ENCODE results near the gene CST8.
A peak's percentile ranks its signal among the peaks of the same experiment; 100 is the strongest.

CST8 gene

DNA sequence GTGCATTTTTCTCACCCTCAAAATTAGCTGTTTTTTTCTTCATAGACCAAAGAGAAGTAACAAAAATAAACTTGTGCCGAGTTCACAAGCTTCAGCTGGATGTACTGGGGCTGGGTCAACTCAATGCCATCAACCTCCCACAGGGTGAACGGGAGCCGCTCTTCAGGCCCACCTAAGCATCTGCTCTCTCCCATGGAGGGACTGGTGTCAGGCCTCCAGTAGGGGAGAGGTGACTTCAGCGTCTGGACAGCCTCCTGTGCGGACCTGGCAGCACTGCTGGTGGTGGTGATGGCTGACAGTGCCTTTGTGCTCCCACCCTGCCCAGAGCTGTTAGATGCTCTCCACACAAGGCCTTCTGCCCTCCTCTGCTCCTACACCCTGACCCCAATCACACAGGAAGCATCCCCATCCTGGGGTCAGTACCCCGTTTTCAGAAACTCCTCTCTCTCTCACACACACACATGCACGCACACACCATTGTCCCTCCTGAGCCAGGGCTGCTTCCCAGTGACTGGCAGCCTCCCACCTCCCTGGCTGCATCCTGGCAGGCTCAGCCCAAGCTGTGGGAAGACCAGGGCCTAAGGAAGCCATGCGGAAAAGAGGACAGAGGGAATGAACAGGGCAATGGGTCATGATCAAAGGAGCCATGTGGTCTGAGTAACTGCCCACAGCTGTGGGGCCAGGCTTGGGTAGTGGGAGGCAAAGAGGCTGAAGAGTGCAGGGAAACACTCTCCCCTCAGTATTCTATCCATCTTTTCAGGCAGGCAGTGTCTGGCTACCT, 17.7 kb downstream of the CST8 start:
- H3K36me3 Mint-ChIP-seq (ENCODE audit: low read depth) = no peaks in the 10 kb centered on the region
- peak overlapping the region; percentile 56 for H3K4me3 Mint-ChIP-seq
- no peaks in the 10 kb centered on the region for H3K27me3 Mint-ChIP-seq (ENCODE audit: low read depth, poor library complexity)
- H3K27ac Mint-ChIP-seq = peak overlapping the region; percentile 99
- H3K4me1 Mint-ChIP-seq = peaks cover 64% of the 10 kb centered on the region
- no peaks in the 10 kb centered on the region for H3K9me3 Mint-ChIP-seq
- TF ChIP-seq, protein P1, sequence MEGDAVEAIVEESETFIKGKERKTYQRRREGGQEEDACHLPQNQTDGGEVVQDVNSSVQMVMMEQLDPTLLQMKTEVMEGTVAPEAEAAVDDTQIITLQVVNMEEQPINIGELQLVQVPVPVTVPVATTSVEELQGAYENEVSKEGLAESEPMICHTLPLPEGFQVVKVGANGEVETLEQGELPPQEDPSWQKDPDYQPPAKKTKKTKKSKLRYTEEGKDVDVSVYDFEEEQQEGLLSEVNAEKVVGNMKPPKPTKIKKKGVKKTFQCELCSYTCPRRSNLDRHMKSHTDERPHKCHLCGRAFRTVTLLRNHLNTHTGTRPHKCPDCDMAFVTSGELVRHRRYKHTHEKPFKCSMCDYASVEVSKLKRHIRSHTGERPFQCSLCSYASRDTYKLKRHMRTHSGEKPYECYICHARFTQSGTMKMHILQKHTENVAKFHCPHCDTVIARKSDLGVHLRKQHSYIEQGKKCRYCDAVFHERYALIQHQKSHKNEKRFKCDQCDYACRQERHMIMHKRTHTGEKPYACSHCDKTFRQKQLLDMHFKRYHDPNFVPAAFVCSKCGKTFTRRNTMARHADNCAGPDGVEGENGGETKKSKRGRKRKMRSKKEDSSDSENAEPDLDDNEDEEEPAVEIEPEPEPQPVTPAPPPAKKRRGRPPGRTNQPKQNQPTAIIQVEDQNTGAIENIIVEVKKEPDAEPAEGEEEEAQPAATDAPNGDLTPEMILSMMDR (IDR thresholded peaks at IDR 0.05) = no peak
- peak; percentile 44 for DNase-seq

DNA sequence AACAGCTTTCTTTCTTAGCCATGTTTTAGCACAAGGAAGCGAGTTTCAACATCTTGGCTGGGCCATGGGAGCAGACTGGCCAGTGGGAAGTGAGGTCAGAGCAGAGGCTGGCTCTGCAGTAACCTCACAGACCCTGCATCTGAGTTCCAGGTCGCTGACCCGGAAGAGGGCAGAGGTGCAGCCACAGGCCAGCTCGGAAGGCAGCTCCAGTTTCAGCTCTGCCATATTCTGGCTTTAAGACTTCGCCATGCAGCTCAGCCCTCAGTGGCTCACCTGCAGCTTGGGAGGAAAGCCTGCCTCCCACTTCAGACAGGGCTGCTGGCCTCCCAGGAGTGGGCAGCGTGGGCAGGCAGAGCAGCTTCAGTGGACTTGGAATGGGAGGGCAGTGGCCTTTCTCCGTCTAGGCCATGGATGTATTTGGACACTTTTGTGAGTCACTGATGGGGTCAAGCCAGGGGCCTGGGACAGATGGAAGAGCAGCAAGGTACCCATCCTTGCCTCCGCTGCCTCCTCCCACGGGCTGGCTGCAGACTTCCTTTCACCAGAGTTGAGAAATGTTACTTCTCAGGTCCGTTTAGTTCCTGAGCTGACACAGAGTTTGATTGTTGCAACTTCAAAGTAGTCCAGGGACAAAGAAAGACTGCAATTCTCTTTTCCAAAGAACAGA, 18.5 kb downstream of the CST8 start:
- H3K27ac Mint-ChIP-seq = peak overlapping the region; percentile 99

DNA sequence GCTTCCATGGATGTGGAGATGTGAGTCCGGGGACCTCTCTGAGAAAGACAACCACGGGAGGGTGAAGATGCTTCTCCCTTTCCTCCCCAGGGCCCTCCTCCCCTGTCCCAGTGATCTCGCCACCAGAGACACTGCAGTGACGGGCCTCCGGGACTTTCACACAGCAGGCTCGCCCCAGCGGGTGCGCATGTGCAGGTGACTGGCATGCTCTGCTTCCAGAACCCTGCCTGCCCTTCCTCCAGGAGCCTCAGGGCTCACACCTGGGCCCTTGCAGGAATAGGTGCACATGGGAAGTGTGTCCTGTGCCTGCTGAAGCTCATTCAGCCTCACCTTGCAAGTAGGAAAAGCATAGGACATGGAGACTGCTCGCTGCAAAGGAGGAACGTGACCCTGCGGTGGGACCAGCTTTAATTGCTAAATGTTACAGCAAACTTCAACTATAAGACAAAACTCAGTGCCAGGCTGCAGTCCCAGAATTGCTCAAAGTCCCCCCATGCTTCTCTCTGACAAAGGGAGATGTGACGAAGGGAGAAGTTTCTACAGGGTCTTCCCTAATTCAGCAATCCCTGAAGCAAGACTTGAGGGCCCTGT, 19.2 kb downstream of the CST8 start:
- Mint-ChIP-seq H3K36me3 (ENCODE audit: low read depth) (no peaks in the 10 kb centered on the region), H3K4me3 (no peak overlapping the region), H3K27ac (peak overlapping the region; percentile 99), H3K27me3 (ENCODE audit: low read depth, poor library complexity) (no peaks in the 10 kb centered on the region), H3K9me3 (no peaks in the 10 kb centered on the region), H3K4me1 (peaks cover 76% of the 10 kb centered on the region)
- DNase-seq = no peak
- TF ChIP-seq, protein P1 (IDR thresholded peaks at IDR 0.05) = no peak

More for the DNA sequence above, 18.5 kb downstream of the CST8 start:
- DNase-seq = peak; percentile 57
- Mint-ChIP-seq H3K27me3 (ENCODE audit: low read depth, poor library complexity) (no peaks in the 10 kb centered on the region), H3K4me3 (peak overlapping the region; percentile 56), H3K4me1 (peaks cover 72% of the 10 kb centered on the region), H3K36me3 (ENCODE audit: low read depth) (no peaks in the 10 kb centered on the region), H3K9me3 (no peaks in the 10 kb centered on the region)
- TF ChIP-seq, protein P1 (IDR thresholded peaks at IDR 0.05) = no peak

DNA sequence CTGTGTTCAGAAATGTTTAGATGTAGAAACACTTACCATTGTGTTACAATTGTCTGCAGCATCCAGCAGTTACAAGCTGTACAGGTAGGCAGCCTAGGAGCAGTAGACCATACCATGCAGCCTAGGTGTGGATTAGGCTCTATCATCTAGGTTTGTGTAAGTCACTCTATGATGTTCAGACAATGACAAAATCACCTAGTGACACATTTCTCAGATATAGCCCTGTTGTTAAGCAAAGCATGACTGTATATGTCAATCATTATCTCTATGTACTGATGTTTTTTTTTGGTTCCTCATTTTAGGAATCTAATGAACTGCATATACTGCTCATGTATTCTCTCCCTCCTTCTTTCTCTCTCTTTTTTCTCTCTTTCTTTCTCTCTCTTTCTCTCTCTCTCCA, 22.2 kb downstream of the CST8 start:
- no peaks in the 10 kb centered on the region for H3K9me3 Mint-ChIP-seq
- peak overlapping the region; percentile 98 for H3K27ac Mint-ChIP-seq
- H3K27me3 Mint-ChIP-seq (ENCODE audit: low read depth, poor library complexity) = peaks cover 4% of the 10 kb centered on the region
- TF ChIP-seq, protein P1 (IDR thresholded peaks at IDR 0.05) = no peak
- H3K4me3 Mint-ChIP-seq = no peak overlapping the region
- H3K36me3 Mint-ChIP-seq (ENCODE audit: low read depth) = no peaks in the 10 kb centered on the region
- no peak for DNase-seq
- peaks cover 62% of the 10 kb centered on the region for H3K4me1 Mint-ChIP-seq

DNA sequence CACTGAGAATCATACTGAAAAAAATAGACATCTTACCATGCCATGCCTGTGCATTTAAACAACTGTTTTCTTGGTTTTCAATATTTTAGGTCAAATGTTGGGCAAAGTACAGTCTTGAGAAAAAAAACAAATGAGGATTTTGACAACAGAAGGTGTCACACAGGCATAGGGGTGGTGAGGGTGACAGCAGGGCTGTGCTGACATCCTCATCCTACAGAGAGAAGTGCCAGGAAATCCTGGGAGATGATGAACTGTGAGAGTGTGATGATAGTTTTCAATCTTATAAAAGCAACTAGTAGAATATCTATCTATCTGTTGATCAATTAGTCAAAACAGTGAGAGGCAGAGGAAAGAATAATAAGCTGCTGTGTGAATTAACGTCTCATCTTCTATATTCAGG, 23.9 kb downstream of the CST8 start:
- TF ChIP-seq, protein P1 (IDR thresholded peaks at IDR 0.05) = no peak
- no peak overlapping the region for H3K27ac Mint-ChIP-seq
- H3K27me3 Mint-ChIP-seq (ENCODE audit: low read depth, poor library complexity) = peaks cover 4% of the 10 kb centered on the region
- no peak overlapping the region for H3K4me3 Mint-ChIP-seq
- no peaks in the 10 kb centered on the region for H3K36me3 Mint-ChIP-seq (ENCODE audit: low read depth)
- no peaks in the 10 kb centered on the region for H3K9me3 Mint-ChIP-seq
- DNase-seq = no peak
- H3K4me1 Mint-ChIP-seq = peaks cover 59% of the 10 kb centered on the region
